Measurements from ENCODE around the gene SRXN1. TPM values are rescaled to one million over a fixed set of nuclear protein-coding genes. Genes with fewer than 3 reads are reported as not detected.

The SRXN1 gene
- total RNA-seq, 1 experiment from 2014 or later: 80.8 TPM

DNA sequence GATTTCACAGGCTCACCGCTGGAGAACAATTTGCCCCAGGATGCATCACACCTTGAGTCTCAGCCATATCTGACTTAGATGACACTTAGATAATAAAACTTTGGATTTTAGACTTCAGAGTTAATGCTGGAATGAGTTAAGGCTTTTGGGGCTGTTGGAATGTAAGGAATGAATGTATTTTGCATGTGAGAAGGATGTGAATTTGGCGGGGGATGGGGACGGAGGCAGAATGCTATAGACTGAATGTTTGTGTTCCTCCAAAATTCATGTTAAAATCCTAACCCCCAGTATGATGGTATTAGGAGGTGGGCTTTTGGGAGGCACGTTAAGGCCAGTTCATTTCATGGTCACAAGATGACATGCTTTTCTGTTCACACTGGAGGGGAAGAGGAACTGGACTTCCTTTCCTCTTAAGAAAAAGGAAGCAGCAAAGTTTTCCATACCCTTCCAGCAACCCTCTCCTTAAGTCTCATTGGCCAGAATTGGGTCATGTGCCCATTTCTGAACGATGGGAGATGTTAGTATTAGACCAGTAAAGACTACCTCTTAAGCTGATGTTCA, 5.8 kb upstream of the SRXN1 start:
- Histone ChIP-seq H2AFZ (ENCODE audit: low read depth, low read length, poor library complexity, severe bottlenecking) (no peak overlapping the region), H3K36me3 (ENCODE audit: control insufficient read depth in 1 of 2, insufficient read depth in 2 of 2, low read length in 2 of 2) (no peaks in the 10 kb centered on the region), H3K4me2 (ENCODE audit: low read length) (no peak overlapping the region), H3K9me2 (ENCODE audit: insufficient read depth) (no peaks in the 10 kb centered on the region), H3K27ac (ENCODE audit: low read depth, low read length) (no peak overlapping the region), H3K79me2 (ENCODE audit: insufficient read depth, low read length) (no peaks in the 10 kb centered on the region), H4K20me1 (ENCODE audit: insufficient read depth) (no peaks in the 10 kb centered on the region), H3K27me3 (ENCODE audit: insufficient read depth, low read length) (no peaks in the 10 kb centered on the region), H3K9me3 (ENCODE audit: control insufficient read depth in 1 of 2, insufficient read depth in 1 of 2, low read depth in 1 of 2, low read length in 2 of 2) (no peaks in the 10 kb centered on the region), H3K9ac (ENCODE audit: low read length) (no peak overlapping the region), H3K4me3 (replicated peaks in 1 of 2; ENCODE audit: low read depth in 1 of 2, low read length in 2 of 2) (no peak overlapping the region), H3K4me1 (ENCODE audit: control insufficient read depth in 1 of 2, insufficient read depth in 2 of 2, low read length in 2 of 2) (peaks cover 5 to 14% of the 10 kb centered on the region in 2 experiments)
- intact Hi-C loops (cut with micrococcal nuclease): no loop called here
- no TSS peak for BruUV-seq (replicated peaks)
- CTCF ChIA-PET: interaction anchor here (2.1 kb wide), 1 partner anchor 13 kb away, joined by 8 read pairs; no protein-coding TSS in a partner anchor
- no peak for DNase-seq (ENCODE audit: low read depth, low spot score)
- POLR2A ChIA-PET: no interaction called here
- TF ChIP-seq EZH2phosphoT487 (IDR thresholded peaks at IDR 0.05; ENCODE audit: borderline replicate concordance) (no peak), FOSL1 (IDR thresholded peaks at IDR 0.05; ENCODE audit: low read depth) (no peak), TCF7L2 (IDR thresholded peaks at IDR 0.05; ENCODE audit: borderline replicate concordance, extremely low read depth, insufficient read depth, insufficient read length) (no peak), CEBPB (IDR thresholded peaks at IDR 0.05; ENCODE audit: low read depth) (no peak), RAD21 (IDR thresholded peaks at IDR 0.05; ENCODE audit: low read depth) (no peak), POLR2AphosphoS5 (IDR thresholded peaks at IDR 0.05; ENCODE audit: low read depth, low read length) (no peak), EGR1 (IDR thresholded peaks at IDR 0.05; ENCODE audit: low read depth) (no peak), CBX3 (IDR thresholded peaks at IDR 0.05; ENCODE audit: low read depth) (no peak), POLR2A (IDR thresholded peaks at IDR 0.05; ENCODE audit: borderline replicate concordance, extremely low read depth, insufficient read depth, insufficient read length) (no peak), SIN3A (IDR thresholded peaks at IDR 0.05; ENCODE audit: low read depth) (no peak)
- TF ChIP-seq, protein P1, sequence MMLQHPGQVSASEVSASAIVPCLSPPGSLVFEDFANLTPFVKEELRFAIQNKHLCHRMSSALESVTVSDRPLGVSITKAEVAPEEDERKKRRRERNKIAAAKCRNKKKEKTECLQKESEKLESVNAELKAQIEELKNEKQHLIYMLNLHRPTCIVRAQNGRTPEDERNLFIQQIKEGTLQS (IDR thresholded peaks at IDR 0.05): no peak
- TF ChIP-seq, protein P2, sequence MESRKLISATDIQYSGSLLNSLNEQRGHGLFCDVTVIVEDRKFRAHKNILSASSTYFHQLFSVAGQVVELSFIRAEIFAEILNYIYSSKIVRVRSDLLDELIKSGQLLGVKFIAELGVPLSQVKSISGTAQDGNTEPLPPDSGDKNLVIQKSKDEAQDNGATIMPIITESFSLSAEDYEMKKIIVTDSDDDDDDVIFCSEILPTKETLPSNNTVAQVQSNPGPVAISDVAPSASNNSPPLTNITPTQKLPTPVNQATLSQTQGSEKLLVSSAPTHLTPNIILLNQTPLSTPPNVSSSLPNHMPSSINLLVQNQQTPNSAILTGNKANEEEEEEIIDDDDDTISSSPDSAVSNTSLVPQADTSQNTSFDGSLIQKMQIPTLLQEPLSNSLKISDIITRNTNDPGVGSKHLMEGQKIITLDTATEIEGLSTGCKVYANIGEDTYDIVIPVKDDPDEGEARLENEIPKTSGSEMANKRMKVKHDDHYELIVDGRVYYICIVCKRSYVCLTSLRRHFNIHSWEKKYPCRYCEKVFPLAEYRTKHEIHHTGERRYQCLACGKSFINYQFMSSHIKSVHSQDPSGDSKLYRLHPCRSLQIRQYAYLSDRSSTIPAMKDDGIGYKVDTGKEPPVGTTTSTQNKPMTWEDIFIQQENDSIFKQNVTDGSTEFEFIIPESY (IDR thresholded peaks at IDR 0.05; ENCODE audit: extremely low read depth, insufficient replicate concordance, low read length): no peak
- TF ChIP-seq, protein P3, sequence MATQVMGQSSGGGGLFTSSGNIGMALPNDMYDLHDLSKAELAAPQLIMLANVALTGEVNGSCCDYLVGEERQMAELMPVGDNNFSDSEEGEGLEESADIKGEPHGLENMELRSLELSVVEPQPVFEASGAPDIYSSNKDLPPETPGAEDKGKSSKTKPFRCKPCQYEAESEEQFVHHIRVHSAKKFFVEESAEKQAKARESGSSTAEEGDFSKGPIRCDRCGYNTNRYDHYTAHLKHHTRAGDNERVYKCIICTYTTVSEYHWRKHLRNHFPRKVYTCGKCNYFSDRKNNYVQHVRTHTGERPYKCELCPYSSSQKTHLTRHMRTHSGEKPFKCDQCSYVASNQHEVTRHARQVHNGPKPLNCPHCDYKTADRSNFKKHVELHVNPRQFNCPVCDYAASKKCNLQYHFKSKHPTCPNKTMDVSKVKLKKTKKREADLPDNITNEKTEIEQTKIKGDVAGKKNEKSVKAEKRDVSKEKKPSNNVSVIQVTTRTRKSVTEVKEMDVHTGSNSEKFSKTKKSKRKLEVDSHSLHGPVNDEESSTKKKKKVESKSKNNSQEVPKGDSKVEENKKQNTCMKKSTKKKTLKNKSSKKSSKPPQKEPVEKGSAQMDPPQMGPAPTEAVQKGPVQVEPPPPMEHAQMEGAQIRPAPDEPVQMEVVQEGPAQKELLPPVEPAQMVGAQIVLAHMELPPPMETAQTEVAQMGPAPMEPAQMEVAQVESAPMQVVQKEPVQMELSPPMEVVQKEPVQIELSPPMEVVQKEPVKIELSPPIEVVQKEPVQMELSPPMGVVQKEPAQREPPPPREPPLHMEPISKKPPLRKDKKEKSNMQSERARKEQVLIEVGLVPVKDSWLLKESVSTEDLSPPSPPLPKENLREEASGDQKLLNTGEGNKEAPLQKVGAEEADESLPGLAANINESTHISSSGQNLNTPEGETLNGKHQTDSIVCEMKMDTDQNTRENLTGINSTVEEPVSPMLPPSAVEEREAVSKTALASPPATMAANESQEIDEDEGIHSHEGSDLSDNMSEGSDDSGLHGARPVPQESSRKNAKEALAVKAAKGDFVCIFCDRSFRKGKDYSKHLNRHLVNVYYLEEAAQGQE (IDR thresholded peaks at IDR 0.05; ENCODE audit: low read depth): no peak
- ATAC-seq: no peak
- RAD21 ChIA-PET (ENCODE audit: low non-redundant PET in 1 of 2, low total read pairs in 2 of 2, uncharacterized antibody in 2 of 2, unreplicated experiment in 2 of 2): no interaction called here
